GM12878 (cell line): Measurements from ENCODE around the gene BCR.

ENCODE experiments used
- BACH1 ChIP-seq: fragments of 450-650 bp; IDR thresholded peaks from 2 replicates; pipeline ENCODE4 v1.6.1; 2017; ENCODE audit warnings: mild to moderate bottlenecking, borderline replicate concordance
- CBX5 ChIP-seq: sonication (generic); IDR thresholded peaks from 2 replicates; pipeline ENCODE4 v1.6.1; 2016; ENCODE audit warnings: low read depth, moderate library complexity, mild to moderate bottlenecking, inconsistent platforms
- CTCF ChIP-seq, 3 experiments: IDR thresholded peaks in 2 of 3; conservative IDR thresholded peaks in 1 of 3; 2 replicates each; pipeline ENCODE4 v1.5.1; 2011; ENCODE audit warnings: low read depth in 3 of 3, low read length in 3 of 3, mild to moderate bottlenecking in 3 of 3, control low read depth in 2 of 3, moderate library complexity in 2 of 3, inconsistent platforms in 1 of 3, mixed read lengths in 1 of 3; ENCODE audit not compliant: control insufficient read depth in 2 of 3, insufficient read depth in 1 of 3; ENCODE audit errors: extremely low read depth in 1 of 3
- EP300 ChIP-seq, 2 experiments: fragments of 150-350 bp in 1 of 2; IDR thresholded peaks; 2 replicates each; pipeline ENCODE4 v1.6.1; 2011 to 2012; ENCODE audit warnings: low read depth in 2 of 2, low read length in 2 of 2, borderline replicate concordance in 1 of 2, improper control_type of control experiment in 1 of 2, inconsistent platforms in 1 of 2; ENCODE audit not compliant: control insufficient read depth in 1 of 2
- ESRRA ChIP-seq: IDR thresholded peaks from 2 replicates; pipeline ENCODE4 v1.6.1; 2012; ENCODE audit warnings: mild to moderate bottlenecking, low read length, improper control_type of control experiment
- POLR2A ChIP-seq: IDR thresholded peaks from 2 replicates; pipeline ENCODE4 v1.6.1; 2011; ENCODE audit warnings: low read depth, mild to moderate bottlenecking, low read length
- TF ChIP-seq, protein P1 (sequence below): IDR thresholded peaks from 2 replicates; pipeline ENCODE4 v1.6.1; 2011; ENCODE audit warnings: low read depth, mild to moderate bottlenecking, low read length, moderate library complexity, borderline replicate concordance; ENCODE audit errors: extremely low read depth
- TF ChIP-seq, protein P2 (sequence below): IDR thresholded peaks from 2 replicates; pipeline ENCODE4 v1.6.1; 2012; ENCODE audit warnings: low read depth, low read length, improper control_type of control experiment

- no peak for TF ChIP-seq POLR2A
- no peak for TF ChIP-seq CTCF (IDR thresholded peaks at IDR 0.05 in 2 of 3, conservative IDR thresholded peaks at IDR 0.05 in 1 of 3; ENCODE audit: control insufficient read depth in 2 of 3, extremely low read depth in 1 of 3, insufficient read depth in 1 of 3, low read depth in 3 of 3, low read length in 3 of 3)
- TF ChIP-seq EP300 (IDR thresholded peaks at IDR 0.05; ENCODE audit: borderline replicate concordance in 1 of 2, control insufficient read depth in 1 of 2, low read depth in 2 of 2, low read length in 2 of 2), result no peak
- TF ChIP-seq BACH1, result no peak
- no peak for TF ChIP-seq ESRRA
- TF ChIP-seq, protein P1, sequence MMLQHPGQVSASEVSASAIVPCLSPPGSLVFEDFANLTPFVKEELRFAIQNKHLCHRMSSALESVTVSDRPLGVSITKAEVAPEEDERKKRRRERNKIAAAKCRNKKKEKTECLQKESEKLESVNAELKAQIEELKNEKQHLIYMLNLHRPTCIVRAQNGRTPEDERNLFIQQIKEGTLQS, result no peak
- no peak for TF ChIP-seq CBX5
- TF ChIP-seq, protein P2, sequence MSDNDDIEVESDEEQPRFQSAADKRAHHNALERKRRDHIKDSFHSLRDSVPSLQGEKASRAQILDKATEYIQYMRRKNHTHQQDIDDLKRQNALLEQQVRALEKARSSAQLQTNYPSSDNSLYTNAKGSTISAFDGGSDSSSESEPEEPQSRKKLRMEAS, result no peak
Measured at GRCh38 chr22:23255506-23256170, 75.3 kb downstream of the BCR start.
